Left ventricle myocardium inferior (tissue), 1 donor: ENCODE data around the gene CDV3. TPM values are rescaled to one million over a fixed set of nuclear protein-coding genes. Genes with fewer than 3 reads are reported as not detected.

Source experiments
- DNase-seq: peaks from one replicate; pipeline ENCODE4 v3.0.0-alpha.2; 2020
- H3K27ac ChIP-seq: fragments of 200-600 bp; replicated peaks from 2 replicates; pipeline ENCODE4 v1.8.0; 2021
- H3K27me3 ChIP-seq: fragments of 200-600 bp; 2 replicates; pipeline ENCODE4 v1.8.0; 2021; ENCODE audit warnings: low read depth
- H3K36me3 ChIP-seq: fragments of 200-600 bp; 2 replicates; pipeline ENCODE4 v1.8.0; 2021
- H3K4me1 ChIP-seq: fragments of 200-600 bp; 2 replicates; pipeline ENCODE4 v1.8.0; 2021
- H3K4me3 ChIP-seq: fragments of 200-600 bp; 2 replicates; pipeline ENCODE4 v1.8.0; 2021; ENCODE audit warnings: mild to moderate bottlenecking, moderate library complexity
- H3K9me3 ChIP-seq: fragments of 200-600 bp; replicated peaks from 2 replicates; pipeline ENCODE4 v1.8.0; 2021
- CTCF ChIP-seq: fragments of 200-600 bp; IDR thresholded peaks from 2 replicates; pipeline ENCODE4 v1.8.0; 2021; ENCODE audit warnings: antibody characterized with exemption, mild to moderate bottlenecking, borderline replicate concordance
- intact Hi-C: fragments of 100-400 bp; cut with micrococcal nuclease; formaldehyde crosslinking; loops from one replicate; pipeline ENCODE4 v1.11.0; 2022
- total RNA-seq: library from RNA; stranded (reverse); fragmentation: NEBNext Ultra II Directional; extraction: Animal tissue kit (Norgen Biotek cat#: 25700); gene quantifications from one replicate; pipeline ENCODE4 v1.2.1, GENCODE V29; 2021
- donor health status: DM: no; HTN: yes; CAD: no; lungs with severe emphysema.

The CDV3 gene
- total RNA-seq, 1 donor from 2014 or later = 134 TPM

- H3K27me3 ChIP-seq = no peaks in the 10 kb centered on the region
- H3K4me3 ChIP-seq = no peak overlapping the region
- H3K36me3 ChIP-seq = peaks cover 72% of the 10 kb centered on the region
- intact Hi-C loops = no loop called here
- no peak for TF ChIP-seq CTCF
- DNase-seq = no peak
- no peak overlapping the region for H3K27ac ChIP-seq
- H3K9me3 ChIP-seq = no peaks in the 10 kb centered on the region
- H3K4me1 ChIP-seq = peaks cover 31% of the 10 kb centered on the region
These were observed 14.5 kb downstream of the CDV3 start for GRCh38 chr3:133588035-133588434.

GRCh38 chr3:133588784-133589465 is 15.4 kb downstream of the CDV3 start:
- Histone ChIP-seq H3K9me3 (no peaks in the 10 kb centered on the region), H3K36me3 (peaks cover 63% of the 10 kb centered on the region), H3K4me3 (no peak overlapping the region), H3K4me1 (peaks cover 27% of the 10 kb centered on the region), H3K27ac (no peak overlapping the region), H3K27me3 (no peaks in the 10 kb centered on the region)
- no peak for TF ChIP-seq CTCF
- no peak for DNase-seq
- intact Hi-C loops = no loop called here

GRCh38 chr3:133589503-133589902 is 16.0 kb downstream of the CDV3 start:
- no peak overlapping the region for H3K27ac ChIP-seq
- intact Hi-C loops = no loop called here
- no peaks in the 10 kb centered on the region for H3K27me3 ChIP-seq
- no peak for DNase-seq
- peaks cover 57% of the 10 kb centered on the region for H3K36me3 ChIP-seq
- no peak for TF ChIP-seq CTCF
- peaks cover 27% of the 10 kb centered on the region for H3K4me1 ChIP-seq
- H3K4me3 ChIP-seq = no peak overlapping the region
- H3K9me3 ChIP-seq = no peaks in the 10 kb centered on the region

GRCh38 chr3:133591271-133591742 is 17.8 kb downstream of the CDV3 start:
- Histone ChIP-seq H3K9me3 (no peaks in the 10 kb centered on the region), H3K27ac (no peak overlapping the region), H3K36me3 (peaks cover 39% of the 10 kb centered on the region), H3K27me3 (no peaks in the 10 kb centered on the region), H3K4me1 (peaks cover 27% of the 10 kb centered on the region), H3K4me3 (no peak overlapping the region)
- intact Hi-C loops = no loop called here
- DNase-seq = no peak
- no peak for TF ChIP-seq CTCF

- Histone ChIP-seq H3K27me3 (no peaks in the 10 kb centered on the region), H3K27ac (no peak overlapping the region), H3K4me3 (no peak overlapping the region), H3K36me3 (peaks cover 24% of the 10 kb centered on the region), H3K9me3 (no peaks in the 10 kb centered on the region), H3K4me1 (peaks cover 24% of the 10 kb centered on the region)
- intact Hi-C loops = no loop called here
- TF ChIP-seq CTCF = no peak
- DNase-seq = no peak
These were observed 19.4 kb downstream of the CDV3 start for GRCh38 chr3:133592843-133593242.
